ENCODE measurements around the gene PARD3.

The PARD3 gene

DNA sequence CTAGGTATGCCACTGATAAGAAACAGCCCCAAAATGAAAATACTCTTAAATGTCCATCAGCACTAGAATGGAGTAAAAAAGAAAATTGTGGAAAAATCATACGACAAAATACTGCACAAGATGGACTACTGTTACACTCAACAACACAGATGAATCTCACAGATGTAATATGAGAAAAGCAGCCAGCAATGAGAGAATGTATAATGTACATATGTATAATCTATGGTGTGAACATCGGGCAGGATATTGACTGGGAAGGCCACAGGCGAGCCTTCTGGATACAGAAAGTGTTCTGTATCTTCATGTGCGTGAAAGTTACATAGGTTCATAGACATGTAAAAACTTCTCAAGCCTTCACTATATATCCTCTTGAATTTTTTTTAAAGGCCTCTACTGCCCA is 212.6 kb downstream of the PARD3 start:
- no peak for DNase-seq

DNA sequence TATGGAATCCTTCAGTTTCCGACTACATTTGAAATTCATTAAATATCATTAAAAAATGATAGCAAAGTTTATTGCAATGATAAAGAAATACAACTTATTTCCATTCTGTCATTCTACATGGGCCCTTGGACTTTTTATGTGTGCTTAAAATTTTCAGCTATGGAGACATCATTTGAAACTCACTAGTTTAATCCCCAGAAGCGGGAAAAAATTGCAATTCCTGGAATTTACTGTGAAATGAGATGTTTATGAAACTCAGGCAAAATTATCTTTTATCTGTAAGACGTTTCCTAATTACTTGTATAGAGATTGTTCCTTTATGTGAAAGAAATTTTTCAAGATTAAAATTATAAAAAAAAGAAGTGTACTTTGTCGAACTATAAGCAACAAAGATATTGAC is 213.4 kb downstream of the PARD3 start:
- DNase-seq, result no peak

DNA sequence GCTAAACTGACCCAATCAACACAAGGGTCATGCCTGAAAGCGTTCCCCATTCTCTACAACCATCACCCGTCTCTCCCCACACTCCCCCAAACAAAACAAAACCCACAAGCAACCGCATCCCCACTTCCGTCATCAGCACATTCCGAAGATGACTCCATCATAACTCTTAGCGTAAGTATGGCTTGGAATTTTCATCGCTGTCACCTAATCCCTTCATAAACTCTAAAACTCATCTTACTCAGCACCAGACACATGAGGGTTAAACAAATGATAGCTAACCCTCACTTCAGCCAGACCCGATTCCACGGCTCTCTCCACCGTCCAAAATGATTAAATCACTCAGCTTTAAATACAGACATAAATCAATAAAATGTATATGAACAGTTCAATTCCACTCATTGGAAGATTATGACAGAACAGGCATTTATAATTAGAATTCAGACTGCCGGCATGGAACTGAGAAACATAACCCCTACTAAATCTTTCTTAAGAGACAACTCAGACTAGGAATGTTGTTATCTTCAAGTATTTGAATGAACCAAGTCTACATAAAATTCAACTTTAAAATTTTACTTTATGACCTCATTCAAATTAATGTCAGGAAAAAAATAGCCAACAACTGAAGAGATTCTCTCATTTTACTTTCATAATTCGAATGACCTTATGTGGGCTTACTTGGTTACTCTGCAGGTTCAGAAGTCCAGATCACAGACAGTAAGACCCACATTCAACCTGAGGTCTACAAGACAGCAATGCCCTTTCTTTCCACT is 215.9 kb downstream of the PARD3 start:
- no peak for DNase-seq

DNA sequence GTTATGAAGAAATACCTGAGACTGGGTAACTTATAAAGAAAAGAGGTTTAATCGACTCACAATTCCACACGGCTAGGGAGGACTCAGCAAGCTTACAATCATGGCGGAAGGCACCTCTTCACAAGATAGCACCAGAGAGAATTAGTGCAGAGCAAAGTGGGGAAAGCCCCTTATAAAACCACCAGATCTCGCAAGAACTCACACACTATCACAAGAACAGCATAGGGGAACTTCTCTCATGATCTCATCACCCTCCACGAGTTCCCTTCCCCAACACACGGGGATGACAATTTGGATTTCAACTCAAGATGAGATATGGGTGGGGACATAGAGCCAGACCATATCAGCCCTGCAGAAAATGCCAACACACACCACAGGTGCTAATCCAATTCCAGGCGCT is 218.7 kb downstream of the PARD3 start:
- no peak for DNase-seq

DNA sequence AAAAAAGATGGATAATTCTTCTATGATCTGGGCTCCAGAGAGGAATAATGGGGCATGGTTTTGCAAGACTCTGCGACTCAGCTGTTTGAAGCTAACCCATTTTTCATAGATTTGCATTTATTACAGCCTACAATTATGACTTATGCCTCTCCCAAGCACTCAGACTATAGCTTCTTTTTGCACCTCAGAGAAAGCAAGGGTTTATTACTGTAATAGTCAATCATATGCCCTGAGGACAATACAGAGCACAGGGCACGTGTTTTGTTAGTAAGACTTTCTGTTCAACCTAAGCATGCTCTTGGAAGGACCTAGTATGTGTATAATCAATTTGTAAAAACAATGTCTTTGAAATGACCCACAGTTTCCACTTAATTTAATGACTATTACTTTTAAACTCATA is 221.2 kb downstream of the PARD3 start:
- no peak for DNase-seq

DNA sequence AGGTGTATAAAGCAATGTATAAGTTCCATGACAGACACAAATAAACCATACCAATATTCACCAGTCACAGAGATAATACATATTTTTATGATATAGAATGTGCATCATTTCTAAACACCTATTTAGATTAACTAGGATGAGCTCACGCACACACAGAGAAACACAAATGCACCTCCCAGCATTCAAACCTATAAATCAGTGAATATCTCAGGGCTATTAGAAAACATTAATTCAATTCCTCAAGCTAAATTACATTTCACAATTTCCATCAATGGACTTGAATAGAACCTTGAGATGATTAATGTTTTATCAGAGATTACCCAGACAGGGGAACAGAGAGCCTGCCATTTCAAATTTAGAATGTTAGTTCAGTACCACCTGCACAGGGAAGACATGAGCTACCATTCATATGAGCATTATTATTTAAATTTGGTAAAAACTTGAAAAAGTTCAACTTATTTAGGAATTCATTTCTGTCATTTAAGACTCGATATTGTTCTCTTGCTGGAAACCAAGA is 221.7 kb downstream of the PARD3 start:
- DNase-seq, result no peak

DNA sequence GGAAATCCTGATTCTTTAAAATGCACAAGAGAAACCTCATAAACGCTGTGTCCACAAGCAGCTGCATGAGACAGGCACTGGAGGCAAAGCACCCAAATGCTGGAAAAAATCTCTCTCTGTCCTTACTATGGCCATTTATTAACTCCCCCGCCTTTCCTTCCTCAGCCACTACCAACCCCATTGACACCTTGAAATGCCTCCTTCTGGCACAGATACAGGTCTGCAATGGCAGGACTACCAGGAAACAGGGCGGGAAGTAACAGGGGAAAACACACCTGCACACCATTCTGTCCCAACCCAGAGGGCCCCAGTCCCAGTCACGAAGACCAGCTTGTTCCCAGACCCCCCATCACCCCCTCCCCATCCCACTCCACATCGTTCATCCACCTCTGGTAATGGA is 224.3 kb downstream of the PARD3 start:
- no peak for DNase-seq

DNA sequence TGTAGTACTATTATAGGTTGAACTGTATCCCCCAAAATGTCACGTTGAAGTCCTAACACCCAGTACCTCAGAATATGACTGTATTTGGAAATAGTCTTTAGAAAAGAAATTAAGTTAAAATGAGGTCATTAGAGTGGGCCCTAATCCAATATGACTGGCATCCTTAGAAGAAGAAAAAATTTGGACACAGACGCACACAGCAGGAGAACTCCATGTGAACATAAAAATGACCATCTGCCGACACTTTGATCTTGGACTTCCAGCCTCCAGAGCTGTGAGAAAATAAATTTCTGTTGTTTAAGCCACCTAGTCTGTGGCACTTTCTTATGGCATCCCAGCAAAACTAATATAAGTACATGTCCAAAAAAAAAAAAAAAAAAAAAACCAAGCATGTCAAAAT is 225.8 kb downstream of the PARD3 start:
- DNase-seq, result no peak

DNA sequence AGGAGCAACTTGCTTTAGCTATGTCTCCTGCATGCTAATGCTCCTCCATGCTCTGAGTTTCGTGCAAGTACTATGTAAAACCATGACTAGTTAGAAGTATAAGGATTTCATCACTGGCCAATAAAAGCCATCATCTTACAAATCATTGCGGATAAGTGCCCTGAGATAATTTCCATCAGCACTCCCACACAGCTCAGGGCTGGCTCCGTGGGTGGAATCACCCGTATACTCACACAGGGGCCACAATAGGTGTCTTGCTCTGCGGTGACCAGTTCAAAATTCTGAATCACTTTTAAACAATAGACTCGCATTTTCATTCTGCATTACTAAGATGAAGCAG is 227.4 kb downstream of the PARD3 start:
- DNase-seq, result no peak

DNA sequence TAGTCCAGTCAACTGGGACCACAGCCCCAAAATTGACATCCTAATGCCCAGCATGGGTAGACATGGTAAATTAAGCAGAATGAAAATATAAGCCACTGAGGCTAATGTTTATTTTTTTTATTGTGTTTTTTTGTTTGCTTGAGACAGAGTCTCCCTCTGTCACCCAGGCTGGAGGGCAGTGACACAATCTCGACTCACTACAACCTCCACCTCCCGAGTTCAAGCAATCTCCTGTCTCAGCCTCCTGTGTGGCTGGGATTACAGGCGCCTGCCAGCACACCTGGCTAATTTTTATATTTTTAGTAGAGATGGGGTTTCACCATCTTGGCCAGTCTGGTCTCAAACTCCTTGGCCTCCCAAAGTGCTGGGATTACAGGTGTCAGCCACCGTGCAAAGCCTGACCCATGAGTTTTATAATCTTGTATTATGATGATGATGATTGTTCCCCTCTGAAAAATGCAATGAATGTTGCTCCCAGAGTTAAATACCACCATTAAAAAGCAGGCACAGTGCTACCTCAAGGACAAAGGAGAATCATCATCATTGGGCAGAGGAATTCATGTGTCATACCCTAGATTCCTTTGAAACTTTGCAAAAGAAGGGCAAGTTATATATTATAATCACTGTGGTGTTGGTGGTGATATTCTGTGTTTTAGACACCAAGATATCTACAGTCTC is 228.0 kb downstream of the PARD3 start:
- DNase-seq, result no peak

DNA sequence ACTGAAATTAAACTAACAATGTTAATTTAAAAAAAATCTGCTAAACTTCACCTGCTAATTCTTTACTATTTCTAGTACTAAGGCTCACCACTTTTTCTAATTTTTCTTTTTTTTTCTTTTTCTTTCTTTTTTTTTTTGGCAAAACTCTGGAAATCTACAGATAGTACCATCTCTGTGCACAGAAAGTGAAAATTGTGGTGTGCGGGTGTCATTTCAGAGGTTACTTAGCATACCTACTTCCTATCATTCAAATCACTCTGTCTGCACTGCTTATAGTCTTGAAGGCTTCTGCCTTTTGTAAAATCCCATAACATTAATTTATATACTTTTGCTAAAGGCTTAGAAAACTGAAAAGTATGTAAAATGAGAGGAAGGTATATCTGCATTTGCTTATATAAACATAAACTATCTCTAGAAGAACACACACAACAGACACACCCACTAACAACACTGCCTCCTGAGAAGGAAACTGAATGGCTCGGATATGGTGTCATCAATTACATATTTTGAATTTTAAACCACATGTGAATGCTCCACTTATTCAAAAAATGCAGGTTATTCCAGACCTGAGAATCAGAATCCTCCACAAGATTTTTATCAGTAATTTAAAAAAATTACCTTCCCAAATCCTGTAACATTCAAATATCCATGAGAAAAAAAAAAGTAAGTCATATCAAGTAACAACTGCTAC is 229.5 kb downstream of the PARD3 start:
- DNase-seq, result no peak

DNA sequence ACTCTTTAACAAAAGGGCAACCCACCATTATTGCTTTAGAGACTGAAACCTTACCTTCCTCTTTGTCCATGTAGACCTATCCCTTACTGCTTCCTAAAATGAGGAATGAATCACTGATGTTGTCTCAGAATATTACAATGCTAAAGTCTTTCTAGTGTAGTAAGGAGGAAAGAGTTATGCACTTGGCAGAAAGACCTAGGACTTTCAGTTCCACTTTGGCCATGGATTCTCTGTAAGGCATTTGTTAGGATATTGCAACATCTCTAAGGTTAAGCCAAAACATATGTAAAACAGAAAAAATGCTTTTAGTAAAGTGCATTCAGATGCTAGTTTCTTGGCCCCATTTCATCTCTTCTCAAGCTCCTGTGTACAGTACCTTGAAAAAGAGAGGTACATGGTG is 230.9 kb downstream of the PARD3 start:
- no peak for DNase-seq

DNA sequence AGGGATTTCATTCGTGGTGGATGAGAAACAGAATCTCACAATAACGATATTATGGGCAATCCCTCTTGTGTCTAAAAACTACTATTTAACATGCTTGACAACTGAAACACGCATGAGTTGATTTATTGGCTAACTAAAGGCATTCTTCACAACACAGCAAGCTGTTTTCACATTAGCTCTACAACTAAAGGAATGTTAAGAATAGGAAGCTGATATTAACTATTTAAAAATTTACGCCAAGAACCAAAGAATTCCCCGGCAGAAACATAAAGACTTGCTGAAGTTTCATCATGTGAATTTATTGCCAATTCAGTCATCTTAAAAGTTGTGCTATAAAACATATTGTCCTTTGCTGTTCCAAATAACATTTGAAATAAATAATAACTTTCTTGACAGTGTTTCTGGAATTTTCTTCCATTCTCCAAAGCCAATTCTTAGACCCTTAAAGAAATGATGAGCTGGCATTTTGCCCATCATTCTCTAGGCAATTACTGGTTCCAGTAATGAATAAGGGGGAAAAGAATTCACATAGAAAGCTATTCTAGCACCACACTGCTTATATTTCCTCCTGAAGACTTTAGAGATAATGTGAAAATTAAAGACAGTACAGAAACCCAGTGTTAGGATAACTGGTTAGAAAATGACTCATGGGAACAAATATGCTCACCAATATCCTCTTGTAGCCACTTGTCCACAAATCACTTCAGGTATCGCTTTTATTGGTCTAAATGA is 233.1 kb downstream of the PARD3 start:
- no peak for DNase-seq

DNA sequence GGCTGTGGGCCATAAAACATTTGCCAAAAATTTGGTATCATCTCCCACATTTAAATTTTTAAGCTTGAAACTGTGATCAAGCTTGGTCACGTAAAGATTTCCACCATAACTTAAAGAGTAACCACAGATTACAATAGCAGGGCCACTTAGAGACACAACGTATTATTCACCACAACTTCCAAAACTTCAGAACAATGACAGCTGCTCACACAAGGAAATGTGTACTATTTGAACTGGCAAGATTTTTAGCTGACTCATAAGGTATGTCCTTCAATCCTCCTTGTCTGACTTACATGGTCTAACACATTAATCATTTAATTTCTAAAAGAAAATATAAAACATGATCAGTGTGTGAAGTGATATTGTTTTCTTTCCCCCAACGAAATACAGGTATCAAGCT is 234.5 kb downstream of the PARD3 start:
- no peak for DNase-seq

DNA sequence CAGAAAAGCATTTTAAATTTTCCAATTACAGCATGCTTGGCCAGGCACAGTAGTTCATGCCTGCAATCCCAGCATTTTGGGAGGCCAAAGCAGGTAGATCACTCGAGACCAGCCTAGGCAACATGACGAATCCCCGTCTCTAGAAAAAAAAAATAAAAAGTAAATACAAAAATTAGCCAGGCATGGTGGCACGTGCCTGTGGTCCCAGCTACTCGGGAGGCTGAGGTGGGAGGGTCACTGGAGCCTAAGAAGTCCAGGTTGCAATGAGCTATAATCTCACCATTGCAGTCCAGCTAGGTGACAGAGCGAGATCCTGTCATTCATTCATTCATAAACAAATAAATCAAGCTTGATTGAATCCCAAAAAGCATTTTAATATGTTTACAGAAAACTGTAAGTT is 234.9 kb downstream of the PARD3 start:
- no peak for DNase-seq

DNA sequence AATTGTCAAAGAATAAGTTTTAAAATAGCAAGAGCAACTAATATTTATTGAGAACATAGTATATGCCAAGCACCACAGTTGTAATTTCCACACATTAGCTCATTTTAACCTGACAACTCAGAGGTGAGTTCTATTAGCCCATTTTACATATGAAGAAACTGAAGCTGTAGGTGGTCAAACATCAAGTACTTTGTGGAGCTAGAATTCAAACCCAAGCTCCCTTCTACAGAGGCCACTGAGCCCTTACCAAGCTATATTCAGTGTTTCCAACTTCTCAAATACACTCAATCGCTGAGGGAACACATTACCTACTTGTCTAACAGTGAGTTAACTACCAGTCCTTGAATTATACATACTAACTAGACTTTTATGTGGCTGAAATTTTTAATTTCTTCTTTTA is 236.6 kb downstream of the PARD3 start:
- DNase-seq, result no peak

DNA sequence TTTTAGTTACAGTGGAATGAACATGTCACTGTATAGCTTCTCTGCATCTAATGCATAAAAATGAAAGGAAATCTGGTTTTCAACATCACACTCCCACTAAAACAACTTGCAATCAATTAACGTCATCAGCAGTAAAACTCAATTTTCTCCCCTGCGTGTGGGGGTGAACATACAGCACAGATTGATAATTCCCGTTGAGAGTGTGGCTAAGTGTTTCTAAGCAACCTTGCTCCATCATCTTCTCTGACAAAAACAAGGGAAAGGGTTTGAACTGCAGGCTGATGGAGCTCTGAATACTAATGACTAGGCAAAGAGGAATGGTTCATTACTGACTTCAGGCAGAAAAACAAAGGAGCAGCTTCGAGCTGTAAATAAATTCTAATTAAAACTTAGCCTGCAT is 238.3 kb downstream of the PARD3 start:
- no peak for DNase-seq

DNA sequence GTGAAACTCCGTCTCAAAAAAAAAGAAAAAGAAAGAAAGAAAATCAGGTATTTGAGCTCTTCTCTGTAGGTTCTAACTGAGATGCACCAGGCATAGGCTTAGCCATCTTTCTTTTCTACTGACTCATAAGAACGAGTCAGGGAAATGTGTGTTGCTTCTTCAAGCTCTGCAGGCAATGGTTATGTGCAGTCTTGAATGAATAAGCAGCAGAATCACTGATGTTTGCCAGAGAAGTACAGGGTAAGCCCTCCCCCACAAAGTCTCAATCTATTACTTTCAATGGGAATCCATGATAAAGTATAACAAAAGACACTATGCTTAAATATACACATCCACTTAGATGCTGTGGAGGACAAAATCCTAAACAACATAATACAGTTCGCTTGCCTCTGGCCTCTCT is 239.2 kb downstream of the PARD3 start:
- no peak for DNase-seq

DNA sequence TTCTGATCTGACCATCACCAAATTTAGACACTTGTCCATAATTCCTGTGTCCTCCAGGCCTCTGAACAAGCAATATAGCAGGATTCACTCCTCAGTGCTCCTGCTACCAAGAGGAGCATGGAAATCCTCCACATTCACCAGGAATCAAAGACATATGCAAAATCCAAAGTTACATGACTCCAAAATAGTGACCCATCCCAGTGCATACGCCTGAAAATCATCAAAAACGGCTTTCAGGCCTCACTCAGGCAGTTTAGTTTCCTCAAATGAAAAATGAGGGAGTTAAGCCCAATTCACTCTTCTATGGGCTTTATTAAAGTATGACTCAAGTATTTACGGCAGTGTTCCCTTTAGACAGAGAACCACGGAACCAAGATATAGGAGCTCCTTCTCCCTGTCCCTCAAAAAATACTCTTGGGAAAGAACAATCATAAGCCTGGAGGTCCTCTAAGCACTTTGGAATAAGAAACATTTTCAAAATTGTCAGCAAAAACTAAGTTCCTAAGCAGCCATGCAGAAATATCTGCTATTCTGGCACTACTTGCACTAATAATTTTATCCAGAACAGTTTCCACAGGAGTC is 240.7 kb downstream of the PARD3 start:
- DNase-seq, result no peak

DNA sequence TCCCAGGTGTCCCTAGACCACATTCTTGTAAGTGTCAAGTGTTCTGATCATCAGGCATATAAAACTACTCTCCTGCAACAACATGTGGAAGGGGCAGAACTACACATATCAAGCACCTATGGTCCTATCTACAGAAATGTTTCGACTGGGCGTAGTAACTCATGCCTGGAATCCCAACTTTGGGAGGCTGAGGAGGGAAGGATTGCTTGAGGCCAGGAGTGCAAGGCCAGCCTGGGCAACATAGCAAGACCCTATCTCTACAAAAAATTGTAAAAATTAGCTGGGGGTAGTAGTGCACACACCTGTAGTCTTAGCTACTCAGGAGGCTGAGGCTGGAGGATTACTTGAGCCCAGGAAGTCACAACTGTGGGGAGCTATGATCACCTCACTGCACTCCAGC is 244.2 kb downstream of the PARD3 start:
- no peak for DNase-seq

DNA sequence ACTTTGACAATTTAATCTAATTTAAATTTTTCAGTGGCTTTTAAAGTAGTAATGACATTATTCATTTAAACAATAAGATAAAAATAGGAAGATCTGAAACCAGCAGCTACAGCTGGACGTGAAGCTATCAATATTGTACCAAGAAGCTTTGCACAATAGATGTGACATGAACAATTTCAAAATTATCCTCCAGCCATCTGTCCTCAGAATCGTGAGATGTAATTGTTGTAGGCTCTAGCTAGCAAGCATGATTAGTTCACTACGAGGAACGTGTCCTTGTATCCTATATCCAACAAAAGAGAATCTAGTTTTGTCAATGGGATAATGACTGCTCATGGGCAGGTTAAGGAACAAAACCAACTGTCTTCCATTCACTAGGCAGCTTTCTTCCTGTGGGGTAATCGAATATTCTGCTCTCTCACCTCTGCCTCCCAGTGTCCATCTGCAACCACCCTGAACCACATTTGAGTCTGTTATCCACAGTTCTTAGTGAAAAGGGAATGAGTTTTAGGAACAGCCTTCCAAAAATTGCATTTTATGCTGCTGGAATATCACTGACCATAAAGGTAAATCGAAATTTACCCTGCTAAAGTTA is 247.3 kb downstream of the PARD3 start:
- no peak for DNase-seq

DNA sequence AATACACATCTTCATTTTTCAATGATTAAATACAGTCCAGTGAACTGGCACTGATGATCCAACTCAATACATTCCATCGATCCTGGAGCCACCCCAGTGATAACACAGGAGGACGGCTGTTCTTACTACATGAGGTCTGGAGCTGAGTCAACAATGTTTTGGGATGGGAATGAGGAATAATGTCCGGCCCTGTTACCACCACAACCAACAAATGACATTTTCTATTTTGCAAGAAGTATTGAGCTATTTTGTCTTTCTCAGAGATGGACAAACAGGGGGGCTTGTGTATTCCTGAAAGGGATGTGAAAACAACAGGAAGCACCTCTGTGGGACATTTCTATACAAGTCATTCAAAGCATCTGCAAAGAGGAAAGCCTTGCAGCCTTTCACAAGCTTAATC is 249.2 kb downstream of the PARD3 start:
- no peak for DNase-seq
